B cell (primary cell): ENCODE results near the gene TTC23L. TPM values are rescaled to one million over a fixed set of nuclear protein-coding genes. Genes with fewer than 3 reads are reported as not detected.

Experiments
- ATAC-seq: fragments of 200-7000 bp; cut with Tn5 transposase; one replicate; pipeline ENCODE4 v1.10.0; 2021; ENCODE audit warnings: low read depth, mild to moderate bottlenecking, moderate number of reproducible peaks, moderate library complexity
- CTCF ChIA-PET: fragments of 350-600 bp; sonication (Branson Sonifier 250); formaldehyde crosslinking; loops from one replicate; lab custom pipeline; 2021; ENCODE audit warnings: antibody characterized with exemption, inconsistent platforms; lab: Charles Lee
- POLR2A ChIA-PET: fragments of 350-600 bp; sonication (Branson Sonifier 250); formaldehyde crosslinking; loops from one replicate; lab custom pipeline; 2021; ENCODE audit warnings: antibody characterized with exemption; lab: Charles Lee
- DNase-seq: peaks from one replicate; pipeline ENCODE4 v3.0.0; 2013
- H2AFZ ChIP-seq: 2 replicates; pipeline ENCODE4 v1.6.1; 2012; ENCODE audit warnings: mild to moderate bottlenecking, low read depth, low read length; ENCODE audit not compliant: insufficient read depth, poor library complexity, severe bottlenecking
- H3K27ac ChIP-seq, 2 donors: 1 replicate in 1 of 2; 2 replicates in 1 of 2; pipeline ENCODE4 v1.5.1; 2012 to 2013; ENCODE audit warnings: low read length in 2 of 2, mild to moderate bottlenecking in 2 of 2, moderate library complexity in 1 of 2
- H3K27me3 ChIP-seq, 4 experiments: fragments of 200-600 bp in 1 of 4; sonication (generic) in 1 of 4; replicated peaks in 1 of 4; 1 replicate in 2 of 4; 2 replicates in 2 of 4; pipeline versions ENCODE4 v1.6.1 to v1.7.0; 2013 to 2016; ENCODE audit warnings: low read length in 3 of 4, mild to moderate bottlenecking in 2 of 4, mixed read lengths in 1 of 4, moderate library complexity in 1 of 4; ENCODE audit not compliant: insufficient read depth in 4 of 4, control insufficient read depth in 3 of 4; ENCODE audit errors: control extremely low read depth in 1 of 4
- H3K36me3 ChIP-seq, 2 experiments: replicated peaks in 1 of 2; 1 replicate in 1 of 2; 2 replicates in 1 of 2; pipeline versions ENCODE4 v1.6.1 to v1.7.1; 2013; ENCODE audit warnings: low read length in 1 of 2; ENCODE audit not compliant: insufficient read depth in 2 of 2, control insufficient read depth in 1 of 2; ENCODE audit errors: control extremely low read depth in 1 of 2, extremely low read depth in 1 of 2
- H3K4me1 ChIP-seq, 2 donors: fragments of 200-600 bp in 1 of 2; sonication (generic) in 1 of 2; 1 replicate in 1 of 2; 2 replicates in 1 of 2; pipeline versions ENCODE4 v1.5.1 to v1.6.1; 2013 to 2017; ENCODE audit warnings: low read length in 2 of 2; ENCODE audit not compliant: control insufficient read depth in 2 of 2, insufficient read depth in 2 of 2
- H3K4me2 ChIP-seq: replicated peaks from 2 replicates; pipeline ENCODE3; 2012; ENCODE audit warnings: mild to moderate bottlenecking, low read depth, low read length; ENCODE audit not compliant: poor library complexity, severe bottlenecking
- H3K4me3 ChIP-seq, 5 experiments: fragments of 200-600 bp in 1 of 5; sonication (generic) in 1 of 5; 1 replicate in 3 of 5; 2 replicates in 2 of 5; pipeline versions ENCODE4 v1.5.1 to v1.7.0; 2011 to 2016; ENCODE audit warnings: low read length in 4 of 5, mild to moderate bottlenecking in 4 of 5, low read depth in 2 of 5, control low read depth in 1 of 5, moderate library complexity in 1 of 5; ENCODE audit not compliant: insufficient read depth in 1 of 5; ENCODE audit errors: control extremely low read depth in 1 of 5, extremely low read depth in 1 of 5
- H3K79me2 ChIP-seq: fragments of 200-600 bp; sonication (generic); one replicate; pipeline ENCODE4 v1.6.0; 2016; ENCODE audit warnings: low read length; ENCODE audit not compliant: control insufficient read depth, insufficient read depth
- H3K9ac ChIP-seq: fragments of 200-600 bp; sonication (generic); 2 replicates; pipeline ENCODE4 v1.6.1; 2017; ENCODE audit warnings: mild to moderate bottlenecking, low read length, moderate library complexity
- H3K9me3 ChIP-seq, 3 donors: one replicate each; pipeline versions ENCODE4 v1.6.1 to v1.7.1; 2013; ENCODE audit warnings: low read length in 2 of 3; ENCODE audit not compliant: control insufficient read depth in 2 of 3, insufficient read depth in 1 of 3; ENCODE audit errors: control extremely low read depth in 1 of 3
- H4K20me1 ChIP-seq: 2 replicates; pipeline ENCODE4 v1.6.0; 2012; ENCODE audit warnings: mild to moderate bottlenecking, low read length; ENCODE audit not compliant: insufficient read depth, control insufficient read depth, poor library complexity, severe bottlenecking
- H3K27ac Mint-ChIP-seq: one replicate; pipeline ENCODE4 v1.8.0; 2021; ENCODE audit warnings: mixed read lengths
- H3K27me3 Mint-ChIP-seq: one replicate; pipeline ENCODE4 v1.8.0; 2021; ENCODE audit warnings: mixed read lengths
- H3K4me1 Mint-ChIP-seq: one replicate; pipeline ENCODE4 v1.8.0; 2021; ENCODE audit warnings: mixed read lengths
- H3K4me3 Mint-ChIP-seq: one replicate; pipeline ENCODE4 v1.8.0; 2021; ENCODE audit warnings: mixed read lengths
- H3K9me3 Mint-ChIP-seq: one replicate; pipeline ENCODE4 v1.8.0; 2022; ENCODE audit warnings: mixed read lengths; ENCODE audit not compliant: insufficient read depth
- EZH2 ChIP-seq: IDR thresholded peaks from 2 replicates; pipeline ENCODE4 v1.6.1; 2012; ENCODE audit warnings: borderline replicate concordance, low read depth, mild to moderate bottlenecking, moderate library complexity, low read length; ENCODE audit not compliant: insufficient read depth, poor library complexity, severe bottlenecking
- WGBS: methylation state at CpG from one replicate; pipeline ENCODE4 v1.1.5; 2013; ENCODE audit warnings: missing lambda C conversion rate; ENCODE audit not compliant: insufficient coverage; 5-methylcytosine and 5-hydroxymethylcytosine counted together
- intact Hi-C: fragments of 100-400 bp; cut with micrococcal nuclease; formaldehyde crosslinking; loops from one replicate; pipeline ENCODE4 v1.10.0; 2022
- polyA plus RNA-seq: library from polyadenylated mRNA; depleted of rRNA; stranded (reverse); fragments of >200 nt; gene quantifications from 2 replicates; pipeline ENCODE4 v1.2.3, GENCODE V29; 2012
- total RNA-seq, 2 donors: library from RNA; stranded (reverse); fragments of 120-200 nt in 1 of 2; gene quantifications; 1 replicate in 1 of 2; 2 replicates in 1 of 2; pipeline versions ENCODE4 v1.2.3 to v1.2.4, GENCODE V29; 2013 to 2022
- TF ChIP-seq, protein P1 (sequence below): fragments of 200-600 bp; IDR thresholded peaks from one replicate; pipeline ENCODE4 v1.8.0; 2022; ENCODE audit warnings: antibody characterized with exemption, mild to moderate bottlenecking

TTC23L gene
- total and polyA plus RNA-seq, 2 donors (not counting 1 experiment from before 2014, with no cell fraction given), result 0.03 to 0.15 TPM

- no peaks in the 10 kb centered on the region for H3K9me3 Mint-ChIP-seq
- intact Hi-C loops, result no loop called here
- no peaks in the 10 kb centered on the region for H3K36me3 ChIP-seq
- no peak overlapping the region for H3K9ac ChIP-seq
- POLR2A ChIA-PET, result no interaction called here
- CTCF ChIA-PET, result no interaction called here
- WGBS, result 100% methylated on average over 2 of the region's 5 CpGs
- H3K4me3 Mint-ChIP-seq, result no peak overlapping the region
- H3K27me3 ChIP-seq, result no peaks in the 10 kb centered on the region
- H3K79me2 ChIP-seq, result no peaks in the 10 kb centered on the region
- no peak overlapping the region for H3K27ac ChIP-seq
- TF ChIP-seq EZH2, result no peak
- TF ChIP-seq, protein P1, sequence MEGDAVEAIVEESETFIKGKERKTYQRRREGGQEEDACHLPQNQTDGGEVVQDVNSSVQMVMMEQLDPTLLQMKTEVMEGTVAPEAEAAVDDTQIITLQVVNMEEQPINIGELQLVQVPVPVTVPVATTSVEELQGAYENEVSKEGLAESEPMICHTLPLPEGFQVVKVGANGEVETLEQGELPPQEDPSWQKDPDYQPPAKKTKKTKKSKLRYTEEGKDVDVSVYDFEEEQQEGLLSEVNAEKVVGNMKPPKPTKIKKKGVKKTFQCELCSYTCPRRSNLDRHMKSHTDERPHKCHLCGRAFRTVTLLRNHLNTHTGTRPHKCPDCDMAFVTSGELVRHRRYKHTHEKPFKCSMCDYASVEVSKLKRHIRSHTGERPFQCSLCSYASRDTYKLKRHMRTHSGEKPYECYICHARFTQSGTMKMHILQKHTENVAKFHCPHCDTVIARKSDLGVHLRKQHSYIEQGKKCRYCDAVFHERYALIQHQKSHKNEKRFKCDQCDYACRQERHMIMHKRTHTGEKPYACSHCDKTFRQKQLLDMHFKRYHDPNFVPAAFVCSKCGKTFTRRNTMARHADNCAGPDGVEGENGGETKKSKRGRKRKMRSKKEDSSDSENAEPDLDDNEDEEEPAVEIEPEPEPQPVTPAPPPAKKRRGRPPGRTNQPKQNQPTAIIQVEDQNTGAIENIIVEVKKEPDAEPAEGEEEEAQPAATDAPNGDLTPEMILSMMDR, result no peak
- H3K9me3 ChIP-seq, result no peaks in the 10 kb centered on the region
- H2AFZ ChIP-seq, result no peak overlapping the region
- H4K20me1 ChIP-seq, result no peaks in the 10 kb centered on the region
- no peaks in the 10 kb centered on the region for H3K4me1 ChIP-seq
- no peak overlapping the region for H3K4me3 ChIP-seq
- H3K4me2 ChIP-seq, result no peak overlapping the region
- ATAC-seq, result no peak
- H3K4me1 Mint-ChIP-seq, result no peaks in the 10 kb centered on the region
- no peak for DNase-seq
- H3K27ac Mint-ChIP-seq, result no peak overlapping the region
- peaks cover 4% of the 10 kb centered on the region for H3K27me3 Mint-ChIP-seq
These were observed 47.2 kb upstream of the TTC23L start for GRCh38 chr5:34791761-34792244.

GRCh38 chr5:34802834-34803563 is 36.0 kb upstream of the TTC23L start:
- H3K4me2 ChIP-seq, result no peak overlapping the region
- no peaks in the 10 kb centered on the region for H3K4me1 ChIP-seq
- H3K4me3 ChIP-seq, result no peak overlapping the region
- no peak overlapping the region for H2AFZ ChIP-seq
- TF ChIP-seq EZH2, result no peak
- TF ChIP-seq, protein P1, result no peak
- DNase-seq (no peak), ATAC-seq (no peak)
- intact Hi-C loops, result no loop called here
- no peaks in the 10 kb centered on the region for H3K36me3 ChIP-seq
- H3K27me3 ChIP-seq, result peaks cover 0 to 2% (median 0%) of the 10 kb centered on the region in 4 experiments
- POLR2A ChIA-PET, result no interaction called here
- H4K20me1 ChIP-seq, result no peaks in the 10 kb centered on the region
- no peaks in the 10 kb centered on the region for H3K9me3 ChIP-seq
- Mint-ChIP-seq H3K4me3 (no peak overlapping the region), H3K27ac (no peak overlapping the region), H3K27me3 (no peaks in the 10 kb centered on the region), H3K9me3 (no peaks in the 10 kb centered on the region), H3K4me1 (no peaks in the 10 kb centered on the region)
- CTCF ChIA-PET, result interaction anchor here (1.0 kb wide), 1 partner anchor 10 kb away, joined by 3 read pairs; no protein-coding TSS in a partner anchor
- no peak overlapping the region for H3K9ac ChIP-seq
- no peak overlapping the region for H3K27ac ChIP-seq
- 100% methylated on average over 2 of the region's 9 CpGs for WGBS
- no peaks in the 10 kb centered on the region for H3K79me2 ChIP-seq
